Astrocyte (in vitro differentiated cells and primary cell): ENCODE measurements around the gene BRD7. TPM values are rescaled to one million over a fixed set of nuclear protein-coding genes. Genes with fewer than 3 reads are reported as not detected.

Experiments used
- DNase-seq: peaks from one replicate; pipeline ENCODE4 v3.0.0-alpha.2; 2010; ENCODE audit warnings: low read depth
- FAIRE-seq: peaks from 2 replicates; lab custom pipeline; 2011; peaks lifted over from hg19 to GRCh38; lab: Jason Lieb, UNC
- H2AFZ ChIP-seq: 2 replicates; pipeline ENCODE4 v1.6.0; 2012; ENCODE audit warnings: low read depth, low read length, inconsistent platforms
- H3K27ac ChIP-seq: 2 replicates; pipeline ENCODE4 v1.5.1; 2011; ENCODE audit warnings: low read depth, low read length, inconsistent platforms
- H3K27me3 ChIP-seq: 2 replicates; pipeline ENCODE4 v1.6.0; 2011; ENCODE audit warnings: low read length, inconsistent platforms; ENCODE audit not compliant: insufficient read depth
- H3K36me3 ChIP-seq: 2 replicates; pipeline ENCODE4 v1.5.1; 2011; ENCODE audit warnings: low read length, inconsistent platforms; ENCODE audit not compliant: insufficient read depth
- H3K4me1 ChIP-seq: 2 replicates; pipeline ENCODE4 v1.5.1; 2011; ENCODE audit warnings: low read length, inconsistent platforms; ENCODE audit not compliant: insufficient read depth
- H3K4me2 ChIP-seq: 2 replicates; pipeline ENCODE4 v1.6.0; 2012; ENCODE audit warnings: low read length, inconsistent platforms
- H3K4me3 ChIP-seq: 2 replicates; pipeline ENCODE4 v1.5.1; 2011; ENCODE audit warnings: low read depth, mild to moderate bottlenecking, low read length, inconsistent platforms; ENCODE audit not compliant: insufficient read depth
- H3K79me2 ChIP-seq: 2 replicates; pipeline ENCODE4 v1.6.0; 2012; ENCODE audit warnings: mild to moderate bottlenecking, low read length, inconsistent platforms; ENCODE audit not compliant: insufficient read depth
- H3K9ac ChIP-seq: 2 replicates; pipeline ENCODE4 v1.6.0; 2012; ENCODE audit warnings: mild to moderate bottlenecking, low read length, inconsistent platforms
- H3K9me3 ChIP-seq: 2 replicates; pipeline ENCODE4 v1.5.1; 2012; ENCODE audit warnings: low read depth, mild to moderate bottlenecking, low read length, inconsistent platforms; ENCODE audit not compliant: insufficient read depth
- H4K20me1 ChIP-seq: 2 replicates; pipeline ENCODE4 v1.6.0; 2012; ENCODE audit warnings: low read length, inconsistent platforms; ENCODE audit not compliant: insufficient read depth
- H3K27ac Mint-ChIP-seq: one replicate; pipeline ENCODE4 v1.8.0; 2021; ENCODE audit warnings: mild to moderate bottlenecking, mixed read lengths; ENCODE audit not compliant: unreplicated experiment
- H3K27me3 Mint-ChIP-seq: one replicate; pipeline ENCODE4 v1.8.0; 2021; ENCODE audit warnings: low read depth, mixed read lengths; ENCODE audit not compliant: unreplicated experiment
- H3K36me3 Mint-ChIP-seq: one replicate; pipeline ENCODE4 v1.8.0; 2021; ENCODE audit warnings: low read depth, mixed read lengths; ENCODE audit not compliant: unreplicated experiment
- H3K4me1 Mint-ChIP-seq: one replicate; pipeline ENCODE4 v1.8.0; 2021; ENCODE audit warnings: low read depth, mixed read lengths; ENCODE audit not compliant: unreplicated experiment
- H3K4me3 Mint-ChIP-seq: one replicate; pipeline ENCODE4 v1.8.0; 2021; ENCODE audit warnings: mild to moderate bottlenecking, moderate library complexity, mixed read lengths; ENCODE audit not compliant: unreplicated experiment
- H3K9me3 Mint-ChIP-seq: one replicate; pipeline ENCODE4 v1.8.0; 2021; ENCODE audit warnings: mild to moderate bottlenecking, mixed read lengths; ENCODE audit not compliant: unreplicated experiment
- CTCF ChIP-seq: IDR thresholded peaks from 2 replicates; pipeline ENCODE4 v1.5.1; 2011; ENCODE audit warnings: low read depth, mild to moderate bottlenecking, inconsistent platforms, low read length, moderate library complexity; ENCODE audit not compliant: insufficient read depth
- EZH2 ChIP-seq: IDR thresholded peaks from 2 replicates; pipeline ENCODE4 v1.6.1; 2012; ENCODE audit warnings: mild to moderate bottlenecking, low read length, inconsistent platforms; ENCODE audit not compliant: insufficient read depth
- total RNA-seq: library from RNA; stranded (reverse); gene quantifications from 2 replicates; pipeline ENCODE4 v1.2.1, GENCODE V29; 2021

The BRD7 gene
- total RNA-seq, 1 donor from 2014 or later: 58.5 TPM

DNA sequence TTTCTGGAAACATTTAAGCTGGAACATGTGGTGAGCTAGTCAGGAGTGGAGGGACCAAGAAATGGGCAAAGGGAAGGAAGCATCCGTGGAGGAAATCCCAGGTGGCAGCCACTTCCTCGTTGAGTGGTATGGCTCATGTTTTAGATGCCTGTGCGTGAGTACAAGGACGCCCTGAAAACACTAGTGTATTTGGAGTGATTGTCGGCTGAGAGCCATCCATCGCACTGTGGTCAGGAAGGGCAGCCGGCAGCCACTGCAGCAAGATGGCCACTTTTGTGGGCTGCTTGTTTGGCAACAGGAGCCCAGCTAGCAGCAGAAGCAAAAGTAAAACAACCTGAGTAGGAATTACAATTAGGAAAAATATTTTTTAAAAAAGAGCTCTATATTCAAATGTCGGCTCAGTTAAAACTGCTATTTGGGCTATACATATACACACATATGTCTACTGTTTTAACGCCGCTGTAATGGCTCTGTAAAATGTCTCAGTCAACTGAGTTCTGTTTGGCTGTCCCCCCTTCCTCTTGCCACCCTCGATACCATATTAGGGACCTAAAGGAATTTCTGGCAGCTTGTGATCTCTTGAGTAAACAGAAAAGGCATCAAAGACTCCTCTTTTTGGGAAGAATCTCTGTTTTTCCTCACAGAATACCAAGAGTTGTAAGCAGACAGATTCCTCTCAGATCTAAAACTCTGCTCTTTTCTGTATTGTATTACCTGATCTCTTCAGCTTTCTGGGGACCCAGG, 39.2 kb downstream of the BRD7 start:
- Histone ChIP-seq H3K4me1 (no peaks in the 10 kb centered on the region), H3K4me3 (no peak overlapping the region), H3K79me2 (no peaks in the 10 kb centered on the region), H3K27me3 (no peaks in the 10 kb centered on the region), H3K4me2 (no peak overlapping the region), H2AFZ (no peak overlapping the region), H3K27ac (no peak overlapping the region), H3K36me3 (peaks cover 18% of the 10 kb centered on the region), H3K9ac (no peak overlapping the region), H4K20me1 (peaks cover 17% of the 10 kb centered on the region), H3K9me3 (no peaks in the 10 kb centered on the region)
- H3K4me1 Mint-ChIP-seq: peaks cover 10% of the 10 kb centered on the region
- no peaks in the 10 kb centered on the region for H3K27me3 Mint-ChIP-seq
- FAIRE-seq: no peak
- TF ChIP-seq EZH2: no peak
- no peak for TF ChIP-seq CTCF
- H3K27ac Mint-ChIP-seq: no peak overlapping the region
- H3K36me3 Mint-ChIP-seq: peaks cover 14% of the 10 kb centered on the region
- DNase-seq: no peak
- no peaks in the 10 kb centered on the region for H3K9me3 Mint-ChIP-seq
- H3K4me3 Mint-ChIP-seq: no peak overlapping the region

- Mint-ChIP-seq H3K4me1 (peaks cover 21% of the 10 kb centered on the region), H3K27me3 (no peaks in the 10 kb centered on the region), H3K36me3 (peaks cover 9% of the 10 kb centered on the region), H3K4me3 (no peak overlapping the region), H3K27ac (no peak overlapping the region), H3K9me3 (no peaks in the 10 kb centered on the region)
- Histone ChIP-seq H3K4me3 (no peak overlapping the region), H3K4me1 (no peaks in the 10 kb centered on the region), H3K79me2 (no peaks in the 10 kb centered on the region), H3K36me3 (peaks cover 21% of the 10 kb centered on the region), H3K9me3 (no peaks in the 10 kb centered on the region), H3K27ac (no peak overlapping the region), H3K4me2 (no peak overlapping the region), H3K27me3 (no peaks in the 10 kb centered on the region), H2AFZ (no peak overlapping the region), H3K9ac (no peak overlapping the region), H4K20me1 (peaks cover 17% of the 10 kb centered on the region)
- DNase-seq (no peak), FAIRE-seq (peak; percentile 54)
- TF ChIP-seq EZH2 (no peak), CTCF (peak; percentile 53)
Observed at GRCh38 chr16:50326835-50327465, 41.8 kb downstream of the BRD7 start.

DNA sequence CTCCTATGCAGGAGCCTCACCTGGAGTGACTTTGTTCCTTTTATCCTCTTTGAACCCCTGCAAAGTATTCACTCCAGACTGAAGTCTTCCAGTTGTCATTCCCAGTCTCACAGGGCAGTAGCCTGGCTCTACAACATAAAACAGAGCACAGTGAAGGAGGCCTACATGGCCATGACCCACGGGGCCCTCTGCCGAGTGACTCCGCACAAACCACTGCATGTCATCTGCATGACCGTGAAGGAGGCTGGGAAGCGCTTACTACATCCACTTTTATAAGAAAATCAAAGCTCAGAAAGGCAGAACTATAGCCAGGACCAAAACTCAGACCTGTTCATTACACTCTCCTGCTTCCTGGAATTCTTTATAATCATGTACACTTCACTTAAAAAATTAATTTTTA, 42.5 kb downstream of the BRD7 start:
- Mint-ChIP-seq H3K36me3 (peaks cover 8% of the 10 kb centered on the region), H3K9me3 (no peaks in the 10 kb centered on the region), H3K4me3 (no peak overlapping the region), H3K4me1 (peaks cover 21% of the 10 kb centered on the region), H3K27me3 (no peaks in the 10 kb centered on the region), H3K27ac (no peak overlapping the region)
- no peak overlapping the region for H3K4me2 ChIP-seq
- no peak overlapping the region for H3K4me3 ChIP-seq
- H3K79me2 ChIP-seq: no peaks in the 10 kb centered on the region
- no peaks in the 10 kb centered on the region for H3K27me3 ChIP-seq
- no peak overlapping the region for H3K9ac ChIP-seq
- H3K4me1 ChIP-seq: no peaks in the 10 kb centered on the region
- H4K20me1 ChIP-seq: peaks cover 11% of the 10 kb centered on the region
- no peaks in the 10 kb centered on the region for H3K9me3 ChIP-seq
- no peak overlapping the region for H3K27ac ChIP-seq
- peaks cover 24% of the 10 kb centered on the region for H3K36me3 ChIP-seq
- FAIRE-seq: no peak
- no peak for DNase-seq
- TF ChIP-seq EZH2 (no peak), CTCF (no peak)
- no peak overlapping the region for H2AFZ ChIP-seq
